Measurements from ENCODE around the gene B9D2.
"Not testable (repeated sequence)": the region's sequence is repeated elsewhere in the genome, so short reads cannot be mapped to it uniquely, and the experiment has no call there.

- TF ChIP-seq CTCF, EZH2 (IDR thresholded peaks at IDR 0.05): not testable (repeated sequence)
Measured at GRCh38 chr19:41346916-41347315, 17.0 kb downstream of the B9D2 start.

Data from neural progenitor cell (in vitro differentiated cells).